Measurements from ENCODE around the gene WDR5. TPM values are rescaled to one million over a fixed set of nuclear protein-coding genes. Genes with fewer than 3 reads are reported as not detected.

Gene WDR5
- total and polyA plus RNA-seq, 9 of the 15 experiments (the other 6 are each of a cell fraction or from before 2014, with no cell fraction given) = 3.0 to 56.8 (median 38.6) TPM

GRCh38 chr9:134186471-134187109 lies 50.7 kb downstream of the WDR5 start (continued):
- TF ChIP-seq ZNF609 (CRISPR knock-in tag; IDR thresholded peaks at IDR 0.05; ENCODE audit: borderline replicate concordance) (no peak), E2F8 (IDR thresholded peaks at IDR 0.05; ENCODE audit: low read depth, partially characterized antibody) (no peak), CXXC5 (CRISPR knock-in tag; IDR thresholded peaks at IDR 0.05) (peak; percentile 39; the same call in 1 of the 2 replicates), CC2D1A (IDR thresholded peaks at IDR 0.05) (peak; percentile 57; the same call in 1 of the 2 replicates), CTCFL (IDR thresholded peaks at IDR 0.05; ENCODE audit: borderline replicate concordance, insufficient read depth, low read depth, low read length, poor library complexity, severe bottlenecking) (no peak)

Measured in K562 (cell line).